B cell (primary cell): Measurements from ENCODE around the gene DFFB.

Experiments
- CTCF ChIP-seq: fragments of 200-600 bp; IDR thresholded peaks from one replicate; pipeline ENCODE4 v1.8.0; 2022; ENCODE audit warnings: antibody characterized with exemption, mild to moderate bottlenecking
- EZH2 ChIP-seq: IDR thresholded peaks from 2 replicates; pipeline ENCODE4 v1.6.1; 2012; ENCODE audit warnings: borderline replicate concordance, low read depth, mild to moderate bottlenecking, moderate library complexity, low read length; ENCODE audit not compliant: insufficient read depth, poor library complexity, severe bottlenecking

GRCh38 chr1:3902571-3903091 is 45.4 kb downstream of the DFFB start:
- TF ChIP-seq CTCF (no peak), EZH2 (no peak)
